GM12878 (cell line): Measurements from ENCODE around the gene PDGFD. TPM values are rescaled to one million over a fixed set of nuclear protein-coding genes. Genes with fewer than 3 reads are reported as not detected.

ENCODE experiments used
- ATAC-seq: fragments of 200-7000 bp; cut with Tn5 transposase; 3 replicates; pipeline ENCODE4 v1.9.1; 2020; ENCODE audit warnings: mild to moderate bottlenecking, moderate library complexity
- BruUV-seq: library from RNA; stranded (reverse); fragments of 400-500 nt; replicated peaks from 2 replicates; lab custom pipeline; 2021; lab: Mats Ljungman, UMichigan
- CTCF ChIA-PET: fragments of 300-600 bp; sonication (Branson Sonifier 250); formaldehyde crosslinking; extraction: SDS; loops from one replicate; lab custom pipeline; 2021; ENCODE audit warnings: inconsistent platforms; lab: Yijun Ruan, JAX
- POLR2A ChIA-PET: fragments of 350-600 bp; formaldehyde crosslinking; extraction: SDS; loops from one replicate; lab custom pipeline; 2021; ENCODE audit warnings: inconsistent platforms; lab: Charles Lee
- RAD21 ChIA-PET: fragments of 300-600 bp; sonication (Branson Sonifier 250); formaldehyde crosslinking; loops from one replicate; lab custom pipeline; 2023; ENCODE audit warnings: antibody characterized with exemption; ENCODE audit not compliant: unreplicated experiment; lab: Charles Lee
- SMC1A ChIA-PET: fragments of 300-600 bp; sonication (Branson Sonifier 250); formaldehyde crosslinking; loops from one replicate; lab custom pipeline; 2023; ENCODE audit not compliant: unreplicated experiment, uncharacterized antibody; lab: Charles Lee
- DNase-seq: peaks from one replicate; pipeline ENCODE4 v3.0.0-alpha.2; 2011; ENCODE audit warnings: low read depth, low spot score
- FAIRE-seq: peaks from 3 replicates; lab custom pipeline; 2011; peaks lifted over from hg19 to GRCh38; lab: Jason Lieb, UNC
- H2AFZ ChIP-seq: 2 replicates; pipeline ENCODE4 v1.6.0; 2011; ENCODE audit warnings: low read depth, low read length, control low read depth; ENCODE audit not compliant: control insufficient read depth
- H3K27ac ChIP-seq: 2 replicates; pipeline ENCODE4 v1.5.1; 2011; ENCODE audit warnings: control low read depth; ENCODE audit not compliant: control insufficient read depth, insufficient read depth
- H3K27me3 ChIP-seq, 2 experiments: replicated peaks in 1 of 2; 2 replicates each; pipeline versions ENCODE4 v1.6.0 to v1.6.1; 2011; ENCODE audit warnings: low read length in 1 of 2; ENCODE audit not compliant: control insufficient read depth in 2 of 2, insufficient read depth in 2 of 2
- H3K36me3 ChIP-seq, 2 experiments: 2 replicates each; pipeline ENCODE4 v1.5.1; 2011; ENCODE audit warnings: low read length in 1 of 2; ENCODE audit not compliant: control insufficient read depth in 2 of 2, insufficient read depth in 2 of 2
- H3K4me1 ChIP-seq: 2 replicates; pipeline ENCODE4 v1.6.1; 2011; ENCODE audit warnings: mild to moderate bottlenecking, low read length, moderate library complexity, mixed read lengths; ENCODE audit not compliant: control insufficient read depth, insufficient read depth
- H3K4me2 ChIP-seq: 2 replicates; pipeline ENCODE4 v1.6.0; 2011; ENCODE audit warnings: control low read depth; ENCODE audit not compliant: control insufficient read depth, insufficient read depth
- H3K4me3 ChIP-seq: fragments of 200-600 bp; sonication (generic); 2 replicates; pipeline ENCODE4 v1.5.1; 2016
- H3K79me2 ChIP-seq: 2 replicates; pipeline ENCODE4 v1.6.0; 2011; ENCODE audit warnings: low read length; ENCODE audit not compliant: control insufficient read depth, insufficient read depth
- H3K9ac ChIP-seq: 2 replicates; pipeline ENCODE4 v1.8.0; 2011; ENCODE audit warnings: low read length, control low read depth, mixed read lengths; ENCODE audit not compliant: control insufficient read depth, insufficient read depth
- H3K9me3 ChIP-seq: replicated peaks from 3 replicates; pipeline ENCODE4 v1.5.1; 2011; ENCODE audit warnings: mild to moderate bottlenecking, low read length; ENCODE audit not compliant: control insufficient read depth, insufficient read depth
- H4K20me1 ChIP-seq: 2 replicates; pipeline ENCODE4 v1.6.0; 2011; ENCODE audit not compliant: control insufficient read depth, insufficient read depth
- ASH2L ChIP-seq: fragments of 300-600, 200-600 bp; sonication (generic); IDR thresholded peaks from 2 replicates; pipeline ENCODE4 v1.6.1; 2017; ENCODE audit warnings: low read depth, mild to moderate bottlenecking, borderline replicate concordance
- EP300 ChIP-seq, 2 experiments: fragments of 150-350 bp in 1 of 2; IDR thresholded peaks; 2 replicates each; pipeline ENCODE4 v1.6.1; 2011 to 2012; ENCODE audit warnings: low read depth in 2 of 2, low read length in 2 of 2, borderline replicate concordance in 1 of 2, improper control_type of control experiment in 1 of 2, inconsistent platforms in 1 of 2; ENCODE audit not compliant: control insufficient read depth in 1 of 2
- HDAC6 ChIP-seq: fragments of 200-600 bp; sonication (generic); IDR thresholded peaks from one replicate; pipeline ENCODE4 v1.8.0; 2017; ENCODE audit warnings: antibody characterized with exemption; ENCODE audit not compliant: unreplicated experiment
- MTA3 ChIP-seq: IDR thresholded peaks from 2 replicates; pipeline ENCODE4 v1.6.1; 2012; ENCODE audit warnings: low read length, inconsistent platforms, borderline replicate concordance
- NR2C1 ChIP-seq: fragments of 450-650 bp; IDR thresholded peaks from 2 replicates; pipeline ENCODE4 v1.6.1; 2017; ENCODE audit warnings: antibody characterized with exemption, mild to moderate bottlenecking, moderate library complexity
- POLR2AphosphoS5 ChIP-seq: IDR thresholded peaks from 2 replicates; pipeline ENCODE4 v1.6.1; 2011; ENCODE audit warnings: mild to moderate bottlenecking, low read length, inconsistent platforms
- RUNX3 ChIP-seq: IDR thresholded peaks from 2 replicates; pipeline ENCODE4 v1.6.1; 2012; ENCODE audit warnings: low read length, inconsistent platforms
- SREBF1 ChIP-seq: IDR thresholded peaks from 2 replicates; pipeline ENCODE4 v1.6.1; 2012; ENCODE audit warnings: mild to moderate bottlenecking, low read length
- SREBF2 ChIP-seq: IDR thresholded peaks from 2 replicates; pipeline ENCODE4 v1.6.1; 2012; ENCODE audit warnings: mild to moderate bottlenecking, low read length
- in situ Hi-C: fragments of 300-500 bp; cut with MboI; formaldehyde crosslinking; loops from 9 replicates; pipeline ENCODE4 v1.14.3; 2018; ENCODE audit warnings: mixed read lengths
- intact Hi-C: fragments of 100-400 bp; cut with micrococcal nuclease; formaldehyde crosslinking; loops from one replicate; pipeline ENCODE4 v1.14.2; 2022; ENCODE audit not compliant: unreplicated experiment
- polyA plus RNA-seq, 11 experiments: library from polyadenylated mRNA; depleted of rRNA in 4 of 11; unstranded in 6 of 11; stranded (reverse) in 5 of 11; fragments of >200 nt; fragmentation: Nextera tagmentation in 4 of 11; fragmentation: Illumina TruSeq in 1 of 11; extraction: Ambion mirVana in 4 of 11; extraction: Trizol in 1 of 11; gene quantifications; 1 replicate in 1 of 11; 2 replicates in 10 of 11; pipeline versions ENCODE4 v1.2.1 to v1.2.3, GENCODE V29; 2011 to 2016; ENCODE audit warnings: inconsistent platforms in 2 of 11, missing spikeins in 2 of 11, low read depth in 1 of 11
- total RNA-seq, 4 experiments: library from RNA; depleted of rRNA in 3 of 4; stranded (reverse); fragments of >200 nt in 3 of 4; fragmentation: Illumina TruSeq in 1 of 4; extraction: Trizol in 1 of 4; gene quantifications; 2 replicates each; pipeline versions ENCODE4 v1.2.1 to v1.2.3, GENCODE V29; 2013 to 2021
- TF ChIP-seq, protein P1 (sequence below): fragments of 450-650 bp; IDR thresholded peaks from 2 replicates; pipeline ENCODE4 v1.6.1; 2014; ENCODE audit warnings: mild to moderate bottlenecking
- TF ChIP-seq, protein P2 (sequence below): IDR thresholded peaks from 2 replicates; pipeline ENCODE4 v1.6.1; 2011; ENCODE audit warnings: mild to moderate bottlenecking, low read depth, low read length, moderate library complexity; ENCODE audit not compliant: insufficient replicate concordance
- TF ChIP-seq, protein P3 (sequence below): fragments of 450-650 bp; formaldehyde crosslinking; IDR thresholded peaks from 2 replicates; pipeline ENCODE4 v1.4.0; 2020; ENCODE audit warnings: mild to moderate bottlenecking, moderate library complexity
- TF ChIP-seq, protein P4 (sequence below): fragments of 450-650 bp; IDR thresholded peaks from 2 replicates; pipeline ENCODE4 v1.6.1; 2018; ENCODE audit warnings: mild to moderate bottlenecking, low read depth, moderate library complexity; ENCODE audit not compliant: partially characterized antibody
- TF ChIP-seq, protein P5 (sequence below): fragments of 150-350 bp; IDR thresholded peaks from 2 replicates; pipeline ENCODE4 v1.6.1; 2014; ENCODE audit warnings: mild to moderate bottlenecking, low read depth, low read length

Gene PDGFD
- total and polyA plus RNA-seq, 10 of the 15 experiments (the other 5 are each of a cell fraction or from before 2014, with no cell fraction given), result 0.05 to 0.13 TPM; not detected in 8

DNA sequence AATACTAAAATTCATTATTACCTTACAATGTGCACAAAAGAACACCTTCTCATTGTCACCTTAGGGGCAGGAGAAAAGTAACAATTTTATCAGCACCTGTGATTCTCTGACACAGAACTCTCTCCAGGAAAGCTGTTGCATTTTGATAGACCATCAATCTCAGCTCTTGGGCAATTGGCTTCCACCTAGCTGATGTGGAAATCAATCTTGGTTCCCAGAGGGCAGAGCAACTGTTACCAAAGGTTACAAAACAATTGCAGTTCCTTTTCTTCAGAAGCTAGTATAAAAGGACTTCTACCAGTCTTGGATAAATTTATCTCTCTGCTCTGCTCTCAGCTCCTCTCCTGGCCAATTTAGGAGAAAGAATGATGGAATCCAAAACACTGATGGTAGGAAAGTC lies 285.3 kb downstream of the PDGFD start:
- Histone ChIP-seq H3K4me3 (no peak overlapping the region), H3K4me2 (no peak overlapping the region), H3K27ac (no peak overlapping the region), H4K20me1 (no peaks in the 10 kb centered on the region), H2AFZ (no peak overlapping the region), H3K36me3 (no peaks in the 10 kb centered on the region), H3K4me1 (peaks cover 5% of the 10 kb centered on the region), H3K27me3 (no peaks in the 10 kb centered on the region), H3K9ac (no peak overlapping the region), H3K9me3 (no peaks in the 10 kb centered on the region), H3K79me2 (no peaks in the 10 kb centered on the region)
- in situ Hi-C loops (no loop called here), intact Hi-C loops (no loop called here)
- ChIA-PET SMC1A (interaction anchor here (0.6 to 2.3 kb wide), 7 partner anchors 9 to 985 kb away, joined by 3 to 7 read pairs (median 4); no protein-coding TSS in a partner anchor), CTCF (interaction anchor here (1.1 to 1.8 kb wide), 3 partner anchors 11 to 45 kb away, joined by 3 to 6 read pairs (median 4); no protein-coding TSS in a partner anchor), RAD21 (no interaction called here), POLR2A (no interaction called here)
- no peak for ATAC-seq
- FAIRE-seq, result peak; percentile 56
- no peak for DNase-seq
- BruUV-seq, result no TSS peak
- TF ChIP-seq, protein P1, sequence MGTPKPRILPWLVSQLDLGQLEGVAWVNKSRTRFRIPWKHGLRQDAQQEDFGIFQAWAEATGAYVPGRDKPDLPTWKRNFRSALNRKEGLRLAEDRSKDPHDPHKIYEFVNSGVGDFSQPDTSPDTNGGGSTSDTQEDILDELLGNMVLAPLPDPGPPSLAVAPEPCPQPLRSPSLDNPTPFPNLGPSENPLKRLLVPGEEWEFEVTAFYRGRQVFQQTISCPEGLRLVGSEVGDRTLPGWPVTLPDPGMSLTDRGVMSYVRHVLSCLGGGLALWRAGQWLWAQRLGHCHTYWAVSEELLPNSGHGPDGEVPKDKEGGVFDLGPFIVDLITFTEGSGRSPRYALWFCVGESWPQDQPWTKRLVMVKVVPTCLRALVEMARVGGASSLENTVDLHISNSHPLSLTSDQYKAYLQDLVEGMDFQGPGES, result no peak
- TF ChIP-seq SREBF1 (no peak), POLR2AphosphoS5 (no peak), HDAC6 (no peak), NR2C1 (no peak), RUNX3 (no peak), ASH2L (no peak), MTA3 (no peak), SREBF2 (no peak), EP300 (IDR thresholded peaks at IDR 0.05; ENCODE audit: borderline replicate concordance in 1 of 2, control insufficient read depth in 1 of 2, low read depth in 2 of 2, low read length in 2 of 2) (no peak)
- TF ChIP-seq, protein P2, sequence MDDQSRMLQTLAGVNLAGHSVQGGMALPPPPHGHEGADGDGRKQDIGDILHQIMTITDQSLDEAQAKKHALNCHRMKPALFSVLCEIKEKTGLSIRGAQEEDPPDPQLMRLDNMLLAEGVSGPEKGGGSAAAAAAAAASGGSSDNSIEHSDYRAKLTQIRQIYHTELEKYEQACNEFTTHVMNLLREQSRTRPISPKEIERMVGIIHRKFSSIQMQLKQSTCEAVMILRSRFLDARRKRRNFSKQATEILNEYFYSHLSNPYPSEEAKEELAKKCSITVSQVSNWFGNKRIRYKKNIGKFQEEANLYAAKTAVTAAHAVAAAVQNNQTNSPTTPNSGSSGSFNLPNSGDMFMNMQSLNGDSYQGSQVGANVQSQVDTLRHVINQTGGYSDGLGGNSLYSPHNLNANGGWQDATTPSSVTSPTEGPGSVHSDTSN, result no peak
- TF ChIP-seq, protein P3, sequence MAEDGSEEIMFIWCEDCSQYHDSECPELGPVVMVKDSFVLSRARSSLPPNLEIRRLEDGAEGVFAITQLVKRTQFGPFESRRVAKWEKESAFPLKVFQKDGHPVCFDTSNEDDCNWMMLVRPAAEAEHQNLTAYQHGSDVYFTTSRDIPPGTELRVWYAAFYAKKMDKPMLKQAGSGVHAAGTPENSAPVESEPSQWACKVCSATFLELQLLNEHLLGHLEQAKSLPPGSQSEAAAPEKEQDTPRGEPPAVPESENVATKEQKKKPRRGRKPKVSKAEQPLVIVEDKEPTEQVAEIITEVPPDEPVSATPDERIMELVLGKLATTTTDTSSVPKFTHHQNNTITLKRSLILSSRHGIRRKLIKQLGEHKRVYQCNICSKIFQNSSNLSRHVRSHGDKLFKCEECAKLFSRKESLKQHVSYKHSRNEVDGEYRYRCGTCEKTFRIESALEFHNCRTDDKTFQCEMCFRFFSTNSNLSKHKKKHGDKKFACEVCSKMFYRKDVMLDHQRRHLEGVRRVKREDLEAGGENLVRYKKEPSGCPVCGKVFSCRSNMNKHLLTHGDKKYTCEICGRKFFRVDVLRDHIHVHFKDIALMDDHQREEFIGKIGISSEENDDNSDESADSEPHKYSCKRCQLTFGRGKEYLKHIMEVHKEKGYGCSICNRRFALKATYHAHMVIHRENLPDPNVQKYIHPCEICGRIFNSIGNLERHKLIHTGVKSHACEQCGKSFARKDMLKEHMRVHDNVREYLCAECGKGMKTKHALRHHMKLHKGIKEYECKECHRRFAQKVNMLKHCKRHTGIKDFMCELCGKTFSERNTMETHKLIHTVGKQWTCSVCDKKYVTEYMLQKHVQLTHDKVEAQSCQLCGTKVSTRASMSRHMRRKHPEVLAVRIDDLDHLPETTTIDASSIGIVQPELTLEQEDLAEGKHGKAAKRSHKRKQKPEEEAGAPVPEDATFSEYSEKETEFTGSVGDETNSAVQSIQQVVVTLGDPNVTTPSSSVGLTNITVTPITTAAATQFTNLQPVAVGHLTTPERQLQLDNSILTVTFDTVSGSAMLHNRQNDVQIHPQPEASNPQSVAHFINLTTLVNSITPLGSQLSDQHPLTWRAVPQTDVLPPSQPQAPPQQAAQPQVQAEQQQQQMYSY (CRISPR knock-in tag), result no peak
- TF ChIP-seq, protein P4, sequence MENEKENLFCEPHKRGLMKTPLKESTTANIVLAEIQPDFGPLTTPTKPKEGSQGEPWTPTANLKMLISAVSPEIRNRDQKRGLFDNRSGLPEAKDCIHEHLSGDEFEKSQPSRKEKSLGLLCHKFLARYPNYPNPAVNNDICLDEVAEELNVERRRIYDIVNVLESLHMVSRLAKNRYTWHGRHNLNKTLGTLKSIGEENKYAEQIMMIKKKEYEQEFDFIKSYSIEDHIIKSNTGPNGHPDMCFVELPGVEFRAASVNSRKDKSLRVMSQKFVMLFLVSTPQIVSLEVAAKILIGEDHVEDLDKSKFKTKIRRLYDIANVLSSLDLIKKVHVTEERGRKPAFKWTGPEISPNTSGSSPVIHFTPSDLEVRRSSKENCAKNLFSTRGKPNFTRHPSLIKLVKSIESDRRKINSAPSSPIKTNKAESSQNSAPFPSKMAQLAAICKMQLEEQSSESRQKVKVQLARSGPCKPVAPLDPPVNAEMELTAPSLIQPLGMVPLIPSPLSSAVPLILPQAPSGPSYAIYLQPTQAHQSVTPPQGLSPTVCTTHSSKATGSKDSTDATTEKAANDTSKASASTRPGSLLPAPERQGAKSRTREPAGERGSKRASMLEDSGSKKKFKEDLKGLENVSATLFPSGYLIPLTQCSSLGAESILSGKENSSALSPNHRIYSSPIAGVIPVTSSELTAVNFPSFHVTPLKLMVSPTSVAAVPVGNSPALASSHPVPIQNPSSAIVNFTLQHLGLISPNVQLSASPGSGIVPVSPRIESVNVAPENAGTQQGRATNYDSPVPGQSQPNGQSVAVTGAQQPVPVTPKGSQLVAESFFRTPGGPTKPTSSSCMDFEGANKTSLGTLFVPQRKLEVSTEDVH, result no peak
- TF ChIP-seq, protein P5, sequence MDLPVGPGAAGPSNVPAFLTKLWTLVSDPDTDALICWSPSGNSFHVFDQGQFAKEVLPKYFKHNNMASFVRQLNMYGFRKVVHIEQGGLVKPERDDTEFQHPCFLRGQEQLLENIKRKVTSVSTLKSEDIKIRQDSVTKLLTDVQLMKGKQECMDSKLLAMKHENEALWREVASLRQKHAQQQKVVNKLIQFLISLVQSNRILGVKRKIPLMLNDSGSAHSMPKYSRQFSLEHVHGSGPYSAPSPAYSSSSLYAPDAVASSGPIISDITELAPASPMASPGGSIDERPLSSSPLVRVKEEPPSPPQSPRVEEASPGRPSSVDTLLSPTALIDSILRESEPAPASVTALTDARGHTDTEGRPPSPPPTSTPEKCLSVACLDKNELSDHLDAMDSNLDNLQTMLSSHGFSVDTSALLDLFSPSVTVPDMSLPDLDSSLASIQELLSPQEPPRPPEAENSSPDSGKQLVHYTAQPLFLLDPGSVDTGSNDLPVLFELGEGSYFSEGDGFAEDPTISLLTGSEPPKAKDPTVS, result no peak
